Left ventricle myocardium inferior (tissue), 1 donor: ENCODE data around the gene LBH. TPM values are rescaled to one million over a fixed set of nuclear protein-coding genes. Genes with fewer than 3 reads are reported as not detected.

ENCODE experiments used
- DNase-seq: peaks from one replicate; pipeline ENCODE4 v3.0.0-alpha.2; 2020
- H3K27ac ChIP-seq: fragments of 200-600 bp; replicated peaks from 2 replicates; pipeline ENCODE4 v1.8.0; 2021
- H3K27me3 ChIP-seq: fragments of 200-600 bp; 2 replicates; pipeline ENCODE4 v1.8.0; 2021; ENCODE audit warnings: low read depth
- H3K36me3 ChIP-seq: fragments of 200-600 bp; 2 replicates; pipeline ENCODE4 v1.8.0; 2021
- H3K4me1 ChIP-seq: fragments of 200-600 bp; 2 replicates; pipeline ENCODE4 v1.8.0; 2021
- H3K4me3 ChIP-seq: fragments of 200-600 bp; 2 replicates; pipeline ENCODE4 v1.8.0; 2021; ENCODE audit warnings: mild to moderate bottlenecking, moderate library complexity
- H3K9me3 ChIP-seq: fragments of 200-600 bp; replicated peaks from 2 replicates; pipeline ENCODE4 v1.8.0; 2021
- CTCF ChIP-seq: fragments of 200-600 bp; IDR thresholded peaks from 2 replicates; pipeline ENCODE4 v1.8.0; 2021; ENCODE audit warnings: antibody characterized with exemption, mild to moderate bottlenecking, borderline replicate concordance
- intact Hi-C: fragments of 100-400 bp; cut with micrococcal nuclease; formaldehyde crosslinking; loops from one replicate; pipeline ENCODE4 v1.11.0; 2022
- total RNA-seq: library from RNA; stranded (reverse); fragmentation: NEBNext Ultra II Directional; extraction: Animal tissue kit (Norgen Biotek cat#: 25700); gene quantifications from one replicate; pipeline ENCODE4 v1.2.1, GENCODE V29; 2021
- donor health status: DM: no; HTN: yes; CAD: no; lungs with severe emphysema.

LBH gene
- total RNA-seq, 1 donor from 2014 or later: 200 TPM

- Histone ChIP-seq H3K9me3 (no peaks in the 10 kb centered on the region), H3K27ac (peak overlapping the region; percentile 89), H3K4me1 (peaks cover 95% of the 10 kb centered on the region), H3K27me3 (no peaks in the 10 kb centered on the region), H3K36me3 (peaks cover 43% of the 10 kb centered on the region), H3K4me3 (no peak overlapping the region)
- intact Hi-C loops: no loop called here
- no peak for DNase-seq
- TF ChIP-seq CTCF: no peak
Measured at GRCh38 chr2:30254685-30255001, 23.3 kb downstream of the LBH start.

- H3K4me1 ChIP-seq: peaks cover 91% of the 10 kb centered on the region
Measured at GRCh38 chr2:30255026-30255425, 23.7 kb downstream of the LBH start.

GRCh38 chr2:30255466-30256408, 24.4 kb downstream of the LBH start:
- intact Hi-C loops: no loop called here
- peaks cover 84% of the 10 kb centered on the region for H3K4me1 ChIP-seq
- peak overlapping the region; percentile 89 for H3K27ac ChIP-seq
- no peak for TF ChIP-seq CTCF
- no peaks in the 10 kb centered on the region for H3K27me3 ChIP-seq
- DNase-seq: no peak
- H3K36me3 ChIP-seq: peaks cover 51% of the 10 kb centered on the region
- H3K4me3 ChIP-seq: no peak overlapping the region
- no peaks in the 10 kb centered on the region for H3K9me3 ChIP-seq

More at GRCh38 chr2:30255026-30255425, 23.7 kb downstream of the LBH start:
- H3K4me3 ChIP-seq: no peak overlapping the region
- no peak for TF ChIP-seq CTCF
- H3K27ac ChIP-seq: peak overlapping the region; percentile 89
- intact Hi-C loops: no loop called here
- H3K9me3 ChIP-seq: no peaks in the 10 kb centered on the region
- H3K36me3 ChIP-seq: peaks cover 47% of the 10 kb centered on the region
- no peak for DNase-seq
- no peaks in the 10 kb centered on the region for H3K27me3 ChIP-seq

- intact Hi-C loops: no loop called here
- Histone ChIP-seq H3K4me3 (no peak overlapping the region), H3K36me3 (peaks cover 51% of the 10 kb centered on the region), H3K27me3 (no peaks in the 10 kb centered on the region), H3K4me1 (peaks cover 66% of the 10 kb centered on the region), H3K9me3 (peaks cover 16% of the 10 kb centered on the region), H3K27ac (peak overlapping the region; percentile 89)
- no peak for TF ChIP-seq CTCF
- DNase-seq: no peak
Measured at GRCh38 chr2:30257266-30258214, 26.2 kb downstream of the LBH start.

- peaks cover 51% of the 10 kb centered on the region for H3K36me3 ChIP-seq
- DNase-seq: no peak
- peak overlapping the region; percentile 5 for H3K27ac ChIP-seq
- peaks cover 20% of the 10 kb centered on the region for H3K9me3 ChIP-seq
- TF ChIP-seq CTCF: no peak
- no peaks in the 10 kb centered on the region for H3K27me3 ChIP-seq
- H3K4me3 ChIP-seq: no peak overlapping the region
- intact Hi-C loops: no loop called here
- H3K4me1 ChIP-seq: peaks cover 50% of the 10 kb centered on the region
Measured at GRCh38 chr2:30259071-30259470, 27.7 kb downstream of the LBH start.
